KOPT-K1 (cell line): ENCODE measurements around the gene HMGCS2.

ENCODE experiments used
- H3K27ac ChIP-seq: fragments of 200-600 bp; sonication (generic); 2 replicates; pipeline ENCODE4 v1.5.1; 2016; ENCODE audit warnings: antibody characterized with exemption, mild to moderate bottlenecking, low read depth, low read length; ENCODE audit not compliant: poor library complexity, severe bottlenecking
- H3K36me3 ChIP-seq: fragments of 200-600 bp; sonication (generic); 2 replicates; pipeline ENCODE4 v1.5.1; 2017; ENCODE audit warnings: antibody characterized with exemption, mild to moderate bottlenecking, low read length, moderate library complexity; ENCODE audit not compliant: insufficient read depth
- H3K9me3 ChIP-seq: fragments of 200-600 bp; sonication (generic); 2 replicates; pipeline ENCODE4 v1.5.1; 2017; ENCODE audit warnings: antibody characterized with exemption, low read length, mild to moderate bottlenecking; ENCODE audit not compliant: insufficient read depth, poor library complexity, severe bottlenecking

Gene HMGCS2

GRCh38 chr1:119732465-119733168 is 36.1 kb downstream of the HMGCS2 start:
- Histone ChIP-seq H3K36me3 (peaks cover 100% of the 10 kb centered on the region), H3K9me3 (no peaks in the 10 kb centered on the region), H3K27ac (no peak overlapping the region)

DNA sequence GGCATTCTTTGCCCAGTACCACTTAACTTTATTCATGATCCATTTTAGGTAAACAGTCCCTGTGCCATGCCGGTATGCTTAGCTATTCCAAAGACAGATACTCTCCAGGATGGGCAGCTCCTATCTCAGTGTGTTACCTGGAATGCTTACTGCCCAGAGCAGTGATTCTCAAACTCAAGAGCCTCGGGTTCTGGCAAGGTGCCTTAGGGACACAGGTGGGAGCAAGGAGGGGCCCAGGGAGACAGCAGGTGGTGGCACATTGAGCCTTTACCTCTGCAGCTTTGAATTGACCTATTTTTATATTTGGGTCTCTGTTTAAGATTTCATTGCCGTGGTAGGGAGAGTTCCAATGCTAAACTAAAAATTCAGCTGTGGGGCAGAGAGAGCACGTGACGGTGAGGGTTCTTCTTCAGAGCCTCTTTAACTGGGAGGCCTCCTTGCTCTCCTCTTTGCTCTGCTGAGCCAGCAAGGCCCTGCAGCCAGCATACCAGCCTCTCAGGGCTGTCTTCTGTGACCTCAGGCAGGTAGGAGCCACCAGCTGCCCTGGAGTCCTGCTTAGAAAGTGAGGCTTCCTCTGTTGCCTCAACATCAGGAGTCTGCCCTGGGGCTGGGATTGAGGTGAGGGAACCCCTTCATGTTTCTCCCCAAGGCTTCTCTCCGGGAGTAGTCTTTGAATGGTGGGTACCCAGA is 36.8 kb downstream of the HMGCS2 start:
- Histone ChIP-seq H3K36me3 (peaks cover 100% of the 10 kb centered on the region), H3K9me3 (no peaks in the 10 kb centered on the region), H3K27ac (no peak overlapping the region)

- H3K36me3 ChIP-seq, result peaks cover 100% of the 10 kb centered on the region
- no peaks in the 10 kb centered on the region for H3K9me3 ChIP-seq
- H3K27ac ChIP-seq, result no peak overlapping the region
Measured at GRCh38 chr1:119731060-119731459, 37.6 kb downstream of the HMGCS2 start.

GRCh38 chr1:119729044-119729443 is 39.7 kb downstream of the HMGCS2 start:
- Histone ChIP-seq H3K9me3 (no peaks in the 10 kb centered on the region), H3K36me3 (peaks cover 100% of the 10 kb centered on the region), H3K27ac (no peak overlapping the region)

DNA sequence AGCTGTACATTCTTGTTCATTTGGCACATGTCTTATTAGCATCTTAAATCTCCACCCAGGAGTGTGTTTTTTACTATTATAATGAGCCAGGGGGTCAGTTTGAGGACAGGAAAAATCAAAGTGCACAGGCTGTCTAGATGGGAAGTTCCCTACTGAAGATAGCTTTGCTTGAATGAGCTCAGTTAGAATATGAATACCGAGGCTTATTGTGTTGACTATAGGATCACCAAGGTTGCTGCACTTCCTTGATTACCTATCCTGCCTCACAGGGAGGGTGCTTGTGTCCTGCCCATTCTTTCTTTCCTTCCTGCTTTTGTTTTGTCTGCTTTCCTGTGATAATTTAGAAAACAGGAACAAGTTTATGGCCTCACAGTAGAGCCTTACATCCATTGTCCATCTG is 40.7 kb downstream of the HMGCS2 start:
- Histone ChIP-seq H3K9me3 (no peaks in the 10 kb centered on the region), H3K27ac (no peak overlapping the region), H3K36me3 (peaks cover 100% of the 10 kb centered on the region)

- no peak overlapping the region for H3K27ac ChIP-seq
- peaks cover 100% of the 10 kb centered on the region for H3K36me3 ChIP-seq
- H3K9me3 ChIP-seq, result no peaks in the 10 kb centered on the region
Measured at GRCh38 chr1:119725626-119726025, 43.1 kb downstream of the HMGCS2 start.

DNA sequence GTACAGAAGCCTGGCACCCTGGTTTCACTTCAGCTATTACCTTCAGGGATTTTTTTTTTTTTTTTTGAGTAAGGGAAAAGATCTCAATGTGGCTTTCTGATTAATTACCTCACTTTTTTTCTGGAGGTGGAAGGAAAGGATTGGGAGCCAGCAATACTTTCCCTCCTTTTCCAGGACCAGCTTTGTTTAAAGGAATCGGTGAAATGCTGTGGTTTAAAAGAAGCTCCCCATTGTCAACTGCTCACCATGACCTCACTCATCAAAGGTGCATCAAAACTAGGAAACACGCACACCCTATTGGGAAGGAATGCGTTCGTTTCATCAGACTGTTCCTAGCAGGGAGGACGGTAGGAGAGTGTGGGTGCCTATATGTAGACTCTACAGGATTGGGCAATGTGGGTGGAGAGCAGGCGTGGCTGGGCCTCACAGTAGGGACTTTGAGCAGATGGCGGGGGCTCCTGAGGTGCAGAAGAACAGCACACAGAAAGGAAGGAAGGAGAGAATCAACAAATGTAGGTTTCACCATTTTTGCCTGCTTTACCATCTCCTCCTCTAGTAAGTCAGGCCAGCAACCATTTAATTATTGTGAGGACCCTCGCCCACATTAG is 44.0 kb downstream of the HMGCS2 start:
- H3K36me3 ChIP-seq, result peaks cover 100% of the 10 kb centered on the region
- no peaks in the 10 kb centered on the region for H3K9me3 ChIP-seq
- no peak overlapping the region for H3K27ac ChIP-seq

- H3K27ac ChIP-seq, result no peak overlapping the region
- H3K36me3 ChIP-seq, result peaks cover 89% of the 10 kb centered on the region
Measured at GRCh38 chr1:119721896-119722295, 46.8 kb downstream of the HMGCS2 start.

GRCh38 chr1:119720866-119721440 is 47.8 kb downstream of the HMGCS2 start:
- Histone ChIP-seq H3K27ac (no peak overlapping the region), H3K9me3 (no peaks in the 10 kb centered on the region), H3K36me3 (peaks cover 83% of the 10 kb centered on the region)

More at GRCh38 chr1:119721896-119722295, 46.8 kb downstream of the HMGCS2 start:
- H3K9me3 ChIP-seq, result no peaks in the 10 kb centered on the region

GRCh38 chr1:119718972-119719371 is 49.7 kb downstream of the HMGCS2 start:
- peaks cover 68% of the 10 kb centered on the region for H3K36me3 ChIP-seq
- no peaks in the 10 kb centered on the region for H3K9me3 ChIP-seq
- no peak overlapping the region for H3K27ac ChIP-seq

- no peak overlapping the region for H3K27ac ChIP-seq
Measured at GRCh38 chr1:119718409-119718808, 50.3 kb downstream of the HMGCS2 start.

GRCh38 chr1:119715542-119715941 is 53.2 kb downstream of the HMGCS2 start:
- Histone ChIP-seq H3K36me3 (peaks cover 33% of the 10 kb centered on the region), H3K27ac (no peak overlapping the region), H3K9me3 (no peaks in the 10 kb centered on the region)

More at GRCh38 chr1:119718409-119718808, 50.3 kb downstream of the HMGCS2 start:
- peaks cover 62% of the 10 kb centered on the region for H3K36me3 ChIP-seq
- no peaks in the 10 kb centered on the region for H3K9me3 ChIP-seq

DNA sequence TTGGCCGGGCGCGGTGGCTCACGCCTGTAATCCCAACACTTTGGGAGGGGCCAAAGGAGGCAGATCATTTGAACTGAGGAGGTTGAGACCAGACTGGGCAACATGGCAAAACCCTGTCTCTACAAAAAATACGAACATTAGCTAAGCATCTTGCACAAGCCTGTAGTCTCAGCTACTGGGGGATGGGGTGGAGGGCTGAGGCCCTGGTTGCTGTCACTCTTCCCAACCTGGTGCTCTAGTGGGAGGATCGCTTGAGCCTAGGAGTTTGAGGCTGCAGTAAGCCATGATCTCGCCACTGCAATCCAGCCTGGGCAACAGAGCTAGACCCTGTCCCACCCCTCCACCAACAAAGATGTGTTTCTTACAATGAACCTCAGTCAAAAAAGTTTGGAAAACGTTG is 54.1 kb downstream of the HMGCS2 start:
- H3K27ac ChIP-seq, result no peak overlapping the region
- peaks cover 24% of the 10 kb centered on the region for H3K36me3 ChIP-seq
- H3K9me3 ChIP-seq, result no peaks in the 10 kb centered on the region

DNA sequence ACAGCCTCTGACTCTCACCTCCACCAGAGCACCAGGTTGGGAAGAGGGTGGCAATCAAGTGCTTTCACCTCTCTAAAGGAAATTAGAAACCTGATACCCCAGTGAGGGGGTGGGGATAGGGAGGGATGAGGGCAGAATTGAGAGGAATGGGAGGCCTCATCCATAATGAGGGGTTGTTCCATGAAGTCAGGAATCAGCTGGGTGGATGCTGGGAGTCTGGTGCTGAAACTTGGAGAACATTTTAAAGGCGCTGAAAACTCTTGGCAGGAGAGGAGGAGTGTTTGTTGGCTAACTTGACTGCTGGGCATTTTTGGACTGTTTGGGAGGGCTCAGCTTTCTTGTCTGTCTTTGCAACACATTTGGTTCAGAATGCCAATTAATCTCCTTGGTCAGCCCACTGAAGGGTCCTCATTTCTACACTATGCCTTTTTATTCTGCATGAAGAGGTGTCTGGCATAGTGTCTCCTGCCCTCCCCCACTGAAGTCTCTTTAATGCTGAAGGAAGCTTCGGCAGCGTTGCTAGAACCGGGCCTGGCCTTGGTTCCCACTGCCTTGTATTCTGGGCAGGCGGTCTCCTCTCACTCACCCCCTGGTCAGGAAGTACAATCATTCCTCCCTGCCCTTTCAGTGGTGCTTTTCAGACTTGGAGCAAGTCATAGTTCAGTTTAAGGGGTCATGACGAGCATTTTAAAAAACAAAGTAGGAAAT is 54.8 kb downstream of the HMGCS2 start:
- Histone ChIP-seq H3K27ac (peak overlapping the region; percentile 85), H3K36me3 (peaks cover 17% of the 10 kb centered on the region; the same call in 1 of the 2 replicates), H3K9me3 (no peaks in the 10 kb centered on the region)
